HG03520 (cell line): ENCODE results near the gene SMAP1.

Experiments used
- ATAC-seq: cut with Tn5 transposase; IDR thresholded peaks from one replicate; pipeline ENCODE4 v1.9.1; 2021; ENCODE audit warnings: mild to moderate bottlenecking, moderate library complexity; ENCODE audit not compliant: unreplicated experiment

The SMAP1 gene

DNA sequence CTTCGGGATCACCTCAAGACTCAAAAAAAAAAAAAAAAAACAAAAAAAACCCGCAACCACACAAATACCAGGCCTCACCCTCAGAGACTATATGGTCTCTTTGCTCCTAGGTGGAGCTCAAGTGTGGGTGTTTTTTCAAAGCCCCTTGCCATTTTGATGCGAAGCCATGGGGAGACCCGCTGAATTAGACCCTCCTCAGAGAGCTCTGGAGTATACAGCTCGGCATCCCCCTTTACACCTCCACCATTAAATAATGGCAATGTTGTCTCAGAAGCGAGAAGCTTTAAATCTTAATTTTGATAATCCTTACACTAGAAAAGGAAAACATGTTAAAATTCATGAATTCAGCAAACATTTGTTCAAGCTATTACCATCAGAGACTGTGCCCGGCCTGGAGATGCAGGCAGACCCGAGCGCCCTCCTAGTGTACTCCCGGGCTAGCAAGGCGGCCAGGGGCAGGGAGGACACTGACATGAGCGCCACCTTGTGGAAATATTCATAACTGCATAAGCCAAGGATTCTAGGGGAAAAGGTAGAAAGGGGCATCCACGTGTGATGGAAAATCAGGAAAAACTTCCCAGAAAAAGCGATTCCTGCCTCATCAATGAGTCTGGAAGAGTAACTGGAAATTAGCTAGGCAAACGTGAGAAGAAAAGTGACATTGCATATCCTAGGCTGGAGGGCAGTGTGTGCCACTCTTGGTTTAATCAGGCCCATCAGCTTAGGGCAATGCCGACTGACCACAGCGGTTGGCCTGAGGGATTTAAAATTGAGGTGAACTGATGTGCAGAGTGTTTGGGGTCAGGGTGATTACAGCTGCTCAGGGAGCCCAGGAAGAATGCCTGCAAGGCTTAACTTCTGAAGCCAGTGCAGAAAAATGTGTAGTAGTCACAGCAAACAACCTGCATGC, 216.6 kb downstream of the SMAP1 start:
- peak; percentile 86 for ATAC-seq

DNA sequence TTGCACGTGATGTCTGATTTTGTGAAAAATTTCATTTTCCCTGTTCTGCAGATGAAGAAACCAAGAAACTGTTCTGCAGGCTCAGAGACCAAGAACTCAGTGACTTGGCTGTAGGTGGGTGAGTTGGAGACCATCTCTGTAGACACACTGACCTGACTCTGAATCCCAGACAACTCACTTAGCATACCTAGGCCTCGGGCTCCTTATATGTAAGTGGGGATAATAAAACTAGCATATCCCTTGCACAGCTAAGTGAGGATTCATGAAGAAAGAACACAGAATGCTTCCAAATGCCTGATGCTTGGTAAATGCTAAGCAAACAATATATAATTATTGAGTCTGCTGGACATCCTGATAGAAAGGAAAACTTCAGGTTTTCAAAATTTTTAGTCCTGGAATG, 218.4 kb downstream of the SMAP1 start:
- no peak for ATAC-seq

DNA sequence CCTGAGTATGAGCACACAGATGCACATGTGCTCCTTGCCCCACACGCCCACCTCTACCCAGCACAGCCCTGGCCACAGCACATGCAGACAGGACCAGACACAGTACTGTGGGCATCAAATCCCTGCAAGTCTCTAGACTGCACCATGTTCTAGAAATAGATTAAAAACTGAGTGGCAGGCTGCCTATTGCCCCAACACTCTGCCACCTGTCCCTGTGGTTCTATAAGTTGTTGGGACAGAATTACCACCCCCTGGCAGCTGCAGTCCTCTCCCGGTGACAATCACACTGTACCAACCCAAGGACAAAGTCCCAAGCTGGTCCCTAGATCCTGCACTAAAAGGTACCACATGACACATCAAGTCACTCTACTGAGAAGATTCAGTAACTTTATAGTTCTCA, 219.0 kb downstream of the SMAP1 start:
- no peak for ATAC-seq

DNA sequence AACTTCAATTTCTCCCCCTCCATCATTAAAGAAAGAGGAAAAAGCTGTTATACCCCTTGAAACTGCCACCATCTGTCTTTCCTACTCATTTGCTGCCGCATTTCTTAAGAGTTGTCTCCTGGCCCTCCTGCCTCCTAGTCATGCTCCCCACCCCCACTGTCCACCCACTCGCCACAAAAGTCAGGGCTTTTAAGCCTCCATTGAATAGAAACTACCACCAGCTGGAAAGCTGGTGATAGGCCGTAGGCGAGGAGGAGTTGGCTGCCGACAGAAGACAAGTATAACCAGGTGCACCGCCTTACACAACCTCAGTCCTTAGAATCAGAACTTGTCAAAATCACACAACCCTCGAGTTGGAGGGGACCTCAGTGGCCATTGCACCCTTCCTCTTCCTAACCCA, 221.6 kb downstream of the SMAP1 start:
- no peak for ATAC-seq

DNA sequence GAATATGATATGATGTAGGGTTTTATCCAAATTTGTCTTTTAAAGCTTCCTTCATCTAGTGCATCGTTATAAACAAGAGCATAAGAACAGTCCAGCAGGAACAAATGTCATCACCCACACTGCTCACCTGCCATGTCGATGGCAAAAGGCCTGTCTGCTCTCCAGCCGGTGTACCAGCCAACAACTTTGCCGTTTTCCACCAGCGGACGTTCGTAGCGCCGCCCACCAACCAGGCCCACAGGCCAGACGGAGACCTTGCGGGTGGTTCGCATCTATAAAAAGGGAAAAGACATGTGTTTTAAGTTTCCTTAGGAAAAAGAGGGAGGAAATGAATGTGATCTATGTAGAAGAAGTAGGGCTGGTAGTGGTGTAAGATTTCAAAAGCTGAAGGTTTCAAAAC, 226.3 kb downstream of the SMAP1 start:
- ATAC-seq, result no peak

DNA sequence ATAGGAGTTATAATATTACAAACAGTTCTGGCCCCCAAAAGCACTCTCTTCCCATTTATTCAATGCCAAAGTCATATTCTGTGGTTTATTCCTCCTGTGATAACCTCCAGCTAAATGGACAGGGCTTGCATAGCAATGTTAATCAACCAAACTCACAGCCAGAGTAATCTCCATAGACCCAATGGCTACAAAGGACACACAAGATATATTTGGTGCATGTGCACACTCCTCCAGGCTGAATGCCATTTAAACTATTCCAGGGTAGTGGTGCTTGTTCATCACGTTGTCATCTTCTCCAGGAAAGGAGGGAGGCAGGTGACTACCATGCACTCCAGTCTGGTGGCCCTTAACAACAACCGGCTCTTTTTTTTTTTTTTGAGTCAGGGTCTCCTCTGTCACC, 232.4 kb downstream of the SMAP1 start:
- no peak for ATAC-seq

DNA sequence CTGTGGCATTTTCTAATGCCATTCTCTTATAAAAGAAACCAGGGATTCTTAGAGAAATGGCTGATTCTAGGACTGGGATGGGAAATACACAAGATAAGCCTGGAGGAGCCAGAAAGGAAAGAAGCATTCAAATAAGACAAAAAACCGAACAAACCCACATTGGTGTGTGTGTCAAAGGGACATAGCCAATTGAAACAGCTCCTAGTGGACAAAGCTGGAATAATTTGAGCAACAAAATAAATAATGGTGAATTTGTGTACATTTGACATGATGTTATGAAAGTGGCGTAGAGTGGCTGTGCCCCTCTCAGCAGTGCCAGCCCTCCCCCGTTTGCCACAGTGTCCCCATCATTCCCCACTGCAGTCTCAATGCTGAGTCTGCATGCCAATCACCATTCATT, 233.6 kb downstream of the SMAP1 start:
- no peak for ATAC-seq

DNA sequence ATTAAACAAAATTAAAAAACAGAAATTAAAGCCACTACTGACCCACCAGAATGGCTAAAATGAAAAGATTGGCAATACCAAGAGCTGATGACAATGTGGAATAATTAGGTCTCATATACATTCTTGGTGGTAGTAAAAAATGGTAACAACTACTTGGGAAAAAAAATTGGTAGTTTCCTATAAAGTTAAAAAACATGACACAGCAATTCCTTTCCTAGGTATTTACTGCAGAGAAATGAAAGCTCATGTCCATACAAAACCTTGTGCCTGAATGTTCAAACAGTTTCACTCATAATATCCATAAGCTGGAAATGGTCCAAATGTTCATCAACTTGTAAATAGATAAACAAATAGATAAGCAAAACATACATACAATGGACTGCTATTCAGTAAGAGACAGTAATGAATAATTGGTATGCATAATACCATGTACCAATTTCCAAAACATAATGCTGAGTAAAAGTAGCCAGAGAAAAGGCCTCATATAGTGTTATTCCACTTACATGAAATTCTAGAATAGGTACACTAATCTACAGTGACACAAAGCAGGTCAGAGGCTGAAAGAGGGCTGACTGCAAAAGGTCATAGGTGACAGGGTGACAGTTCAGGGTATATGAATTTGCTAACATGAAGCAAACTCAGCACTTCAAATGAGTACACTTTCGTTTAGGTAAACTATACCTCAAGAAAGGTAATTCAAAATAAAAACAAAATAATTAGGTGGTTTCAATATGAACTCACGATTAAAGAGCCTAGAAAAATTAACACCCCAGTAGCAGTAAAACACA, 236.2 kb downstream of the SMAP1 start:
- ATAC-seq, result no peak

DNA sequence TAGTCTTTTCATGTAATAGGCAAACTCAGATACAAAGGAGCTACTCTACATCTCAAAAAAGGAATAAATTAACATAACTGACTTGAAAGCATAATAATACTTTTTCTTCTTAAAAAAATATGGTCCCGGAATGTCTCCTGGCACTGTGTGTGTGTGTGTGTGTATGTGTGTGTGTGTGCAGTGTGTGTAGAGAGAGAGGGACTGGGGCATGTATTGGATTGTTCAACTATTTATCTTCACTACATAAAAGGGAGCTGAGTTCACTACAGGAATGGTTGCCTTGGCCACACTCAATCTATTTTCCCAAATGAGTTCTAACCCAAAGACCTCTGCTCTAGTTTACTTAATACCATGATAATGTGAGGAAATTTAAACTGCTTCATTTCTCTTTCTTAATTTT, 238.1 kb downstream of the SMAP1 start:
- no peak for ATAC-seq
